IPS-18a (cell line): Measurements from ENCODE around the gene CD44.

Experiments used
- H3K27ac ChIP-seq: one replicate; pipeline ENCODE4 v1.5.1; 2013; ENCODE audit warnings: low read length
- H3K27me3 ChIP-seq: one replicate; pipeline ENCODE4 v1.6.1; 2013; ENCODE audit warnings: mild to moderate bottlenecking, low read length; ENCODE audit not compliant: control insufficient read depth, insufficient read depth
- H3K36me3 ChIP-seq: one replicate; pipeline ENCODE4 v1.6.1; 2013; ENCODE audit warnings: low read depth, low read length; ENCODE audit not compliant: control insufficient read depth
- H3K4me1 ChIP-seq: one replicate; pipeline ENCODE4 v1.6.1; 2013; ENCODE audit warnings: low read depth, low read length; ENCODE audit not compliant: control insufficient read depth
- H3K4me3 ChIP-seq: one replicate; pipeline ENCODE4 v1.5.1; 2013; ENCODE audit warnings: low read length
- H3K9ac ChIP-seq: one replicate; pipeline ENCODE4 v1.6.1; 2013; ENCODE audit warnings: mild to moderate bottlenecking, low read length, moderate library complexity
- H3K9me3 ChIP-seq: one replicate; pipeline ENCODE4 v1.6.1; 2013; ENCODE audit warnings: low read depth, low read length; ENCODE audit not compliant: control insufficient read depth

CD44 gene

GRCh38 chr11:35262056-35262455, 123.1 kb downstream of the CD44 start:
- Histone ChIP-seq H3K27me3 (no peaks in the 10 kb centered on the region), H3K4me3 (no peak overlapping the region), H3K9me3 (no peaks in the 10 kb centered on the region)

GRCh38 chr11:35262735-35263134, 123.8 kb downstream of the CD44 start:
- Histone ChIP-seq H3K4me3 (no peak overlapping the region), H3K9me3 (no peaks in the 10 kb centered on the region)

More at GRCh38 chr11:35262056-35262455, 123.1 kb downstream of the CD44 start:
- H3K9ac ChIP-seq, result no peak overlapping the region
- H3K4me1 ChIP-seq, result no peaks in the 10 kb centered on the region
- no peaks in the 10 kb centered on the region for H3K36me3 ChIP-seq
- H3K27ac ChIP-seq, result no peak overlapping the region

GRCh38 chr11:35265755-35266454, 126.9 kb downstream of the CD44 start:
- no peaks in the 10 kb centered on the region for H3K36me3 ChIP-seq
- no peak overlapping the region for H3K9ac ChIP-seq
- no peak overlapping the region for H3K27ac ChIP-seq

More at GRCh38 chr11:35262735-35263134, 123.8 kb downstream of the CD44 start:
- no peaks in the 10 kb centered on the region for H3K36me3 ChIP-seq
- H3K27me3 ChIP-seq, result no peaks in the 10 kb centered on the region
- H3K9ac ChIP-seq, result no peak overlapping the region
- H3K27ac ChIP-seq, result no peak overlapping the region
- no peaks in the 10 kb centered on the region for H3K4me1 ChIP-seq

GRCh38 chr11:35267504-35267903, 128.5 kb downstream of the CD44 start:
- H3K36me3 ChIP-seq, result no peaks in the 10 kb centered on the region
- no peak overlapping the region for H3K27ac ChIP-seq
- H3K9me3 ChIP-seq, result no peaks in the 10 kb centered on the region
- H3K27me3 ChIP-seq, result no peaks in the 10 kb centered on the region
- no peak overlapping the region for H3K4me3 ChIP-seq
- H3K9ac ChIP-seq, result no peak overlapping the region
- H3K4me1 ChIP-seq, result no peaks in the 10 kb centered on the region

More at GRCh38 chr11:35265755-35266454, 126.9 kb downstream of the CD44 start:
- Histone ChIP-seq H3K27me3 (no peaks in the 10 kb centered on the region), H3K4me1 (no peaks in the 10 kb centered on the region), H3K4me3 (no peak overlapping the region), H3K9me3 (no peaks in the 10 kb centered on the region)

- H3K4me3 ChIP-seq, result no peak overlapping the region
- no peaks in the 10 kb centered on the region for H3K9me3 ChIP-seq
- H3K27me3 ChIP-seq, result no peaks in the 10 kb centered on the region
- H3K27ac ChIP-seq, result no peak overlapping the region
- no peak overlapping the region for H3K9ac ChIP-seq
- no peaks in the 10 kb centered on the region for H3K4me1 ChIP-seq
- H3K36me3 ChIP-seq, result no peaks in the 10 kb centered on the region
These were observed 131.4 kb downstream of the CD44 start for GRCh38 chr11:35270342-35270741.

- H3K9ac ChIP-seq, result no peak overlapping the region
- no peaks in the 10 kb centered on the region for H3K36me3 ChIP-seq
- no peaks in the 10 kb centered on the region for H3K9me3 ChIP-seq
- H3K27me3 ChIP-seq, result no peaks in the 10 kb centered on the region
- H3K4me3 ChIP-seq, result no peak overlapping the region
- H3K4me1 ChIP-seq, result no peaks in the 10 kb centered on the region
- no peak overlapping the region for H3K27ac ChIP-seq
These were observed 132.1 kb downstream of the CD44 start for GRCh38 chr11:35271031-35271430.

GRCh38 chr11:35272391-35272902, 133.5 kb downstream of the CD44 start:
- Histone ChIP-seq H3K9me3 (no peaks in the 10 kb centered on the region), H3K36me3 (no peaks in the 10 kb centered on the region), H3K27ac (no peak overlapping the region), H3K4me1 (no peaks in the 10 kb centered on the region), H3K9ac (no peak overlapping the region), H3K27me3 (no peaks in the 10 kb centered on the region), H3K4me3 (no peak overlapping the region)

GRCh38 chr11:35274909-35275785, 136.2 kb downstream of the CD44 start:
- Histone ChIP-seq H3K27me3 (no peaks in the 10 kb centered on the region), H3K4me1 (no peaks in the 10 kb centered on the region), H3K36me3 (no peaks in the 10 kb centered on the region), H3K27ac (no peak overlapping the region), H3K4me3 (no peak overlapping the region), H3K9me3 (no peaks in the 10 kb centered on the region), H3K9ac (no peak overlapping the region)

GRCh38 chr11:35275786-35276170, 136.8 kb downstream of the CD44 start:
- no peak overlapping the region for H3K9ac ChIP-seq
- H3K27me3 ChIP-seq, result no peaks in the 10 kb centered on the region
- no peaks in the 10 kb centered on the region for H3K4me1 ChIP-seq
- H3K9me3 ChIP-seq, result no peaks in the 10 kb centered on the region
- H3K36me3 ChIP-seq, result no peaks in the 10 kb centered on the region
- H3K4me3 ChIP-seq, result no peak overlapping the region
- no peak overlapping the region for H3K27ac ChIP-seq

GRCh38 chr11:35276396-35277145, 137.6 kb downstream of the CD44 start:
- Histone ChIP-seq H3K27ac (no peak overlapping the region), H3K9me3 (no peaks in the 10 kb centered on the region), H3K4me1 (no peaks in the 10 kb centered on the region), H3K4me3 (no peak overlapping the region), H3K9ac (no peak overlapping the region), H3K27me3 (no peaks in the 10 kb centered on the region), H3K36me3 (no peaks in the 10 kb centered on the region)

GRCh38 chr11:35277827-35278226, 138.9 kb downstream of the CD44 start:
- H3K27me3 ChIP-seq, result no peaks in the 10 kb centered on the region
- H3K9ac ChIP-seq, result no peak overlapping the region
- H3K9me3 ChIP-seq, result no peaks in the 10 kb centered on the region
- no peaks in the 10 kb centered on the region for H3K36me3 ChIP-seq
- H3K4me3 ChIP-seq, result no peak overlapping the region
- no peaks in the 10 kb centered on the region for H3K4me1 ChIP-seq
- no peak overlapping the region for H3K27ac ChIP-seq
